ENCODE measurements around the gene PRKN.

DNA sequence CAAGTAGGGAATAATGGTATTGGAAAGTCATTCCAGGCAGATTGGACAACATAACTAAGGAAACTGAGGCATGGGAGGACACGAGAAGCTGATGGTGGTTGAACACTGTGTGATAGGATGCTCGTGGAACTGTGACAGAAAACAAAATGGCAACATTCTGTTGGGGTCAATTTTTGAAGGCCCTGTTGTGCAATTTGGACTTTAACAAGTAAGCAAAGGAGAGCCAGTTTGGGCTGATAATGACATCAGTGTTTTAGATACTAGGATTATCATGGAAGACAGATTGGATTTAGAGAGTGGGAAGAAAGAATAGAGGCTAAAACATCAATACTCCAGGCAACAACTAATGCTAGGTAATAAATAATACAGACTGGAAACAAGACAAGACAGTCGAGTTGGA lies 53.1 kb downstream of the PRKN start:
- TF ChIP-seq, protein P1, sequence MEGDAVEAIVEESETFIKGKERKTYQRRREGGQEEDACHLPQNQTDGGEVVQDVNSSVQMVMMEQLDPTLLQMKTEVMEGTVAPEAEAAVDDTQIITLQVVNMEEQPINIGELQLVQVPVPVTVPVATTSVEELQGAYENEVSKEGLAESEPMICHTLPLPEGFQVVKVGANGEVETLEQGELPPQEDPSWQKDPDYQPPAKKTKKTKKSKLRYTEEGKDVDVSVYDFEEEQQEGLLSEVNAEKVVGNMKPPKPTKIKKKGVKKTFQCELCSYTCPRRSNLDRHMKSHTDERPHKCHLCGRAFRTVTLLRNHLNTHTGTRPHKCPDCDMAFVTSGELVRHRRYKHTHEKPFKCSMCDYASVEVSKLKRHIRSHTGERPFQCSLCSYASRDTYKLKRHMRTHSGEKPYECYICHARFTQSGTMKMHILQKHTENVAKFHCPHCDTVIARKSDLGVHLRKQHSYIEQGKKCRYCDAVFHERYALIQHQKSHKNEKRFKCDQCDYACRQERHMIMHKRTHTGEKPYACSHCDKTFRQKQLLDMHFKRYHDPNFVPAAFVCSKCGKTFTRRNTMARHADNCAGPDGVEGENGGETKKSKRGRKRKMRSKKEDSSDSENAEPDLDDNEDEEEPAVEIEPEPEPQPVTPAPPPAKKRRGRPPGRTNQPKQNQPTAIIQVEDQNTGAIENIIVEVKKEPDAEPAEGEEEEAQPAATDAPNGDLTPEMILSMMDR (IDR thresholded peaks at IDR 0.05), result no peak
- TF ChIP-seq EP300 (IDR thresholded peaks at IDR 0.05; ENCODE audit: low read depth), result no peak
- no peak for TF ChIP-seq POLR2AphosphoS5 (IDR thresholded peaks at IDR 0.05)
